H1 (cell line): Measurements from ENCODE around the gene TBC1D22B.

Experiments
- CREB1 ChIP-seq: IDR thresholded peaks from 2 replicates; pipeline ENCODE4 v1.6.1; 2012; ENCODE audit warnings: inconsistent platforms
- MAX ChIP-seq: IDR thresholded peaks from 2 replicates; pipeline ENCODE4 v1.6.1; 2012; ENCODE audit warnings: inconsistent platforms
- POLR2AphosphoS5 ChIP-seq: IDR thresholded peaks from 2 replicates; pipeline ENCODE4 v1.6.1; 2011; ENCODE audit warnings: low read depth, low read length
- RAD21 ChIP-seq, 2 experiments: IDR thresholded peaks in 1 of 2; conservative IDR thresholded peaks in 1 of 2; 2 replicates each; pipeline ENCODE4 v1.6.1; 2011; ENCODE audit warnings: low read depth in 2 of 2, low read length in 2 of 2, improper control_type of control experiment in 1 of 2, inconsistent platforms in 1 of 2, mild to moderate bottlenecking in 1 of 2, moderate library complexity in 1 of 2
- RXRA ChIP-seq: IDR thresholded peaks from 2 replicates; pipeline ENCODE4 v1.6.1; 2011; ENCODE audit warnings: low read depth, mild to moderate bottlenecking, low read length, moderate library complexity; ENCODE audit not compliant: insufficient read depth
- TF ChIP-seq, protein P1 (sequence below), 3 experiments: IDR thresholded peaks; 1 replicate in 2 of 3; 2 replicates in 1 of 3; pipeline versions ENCODE4 v1.5.1 to v1.6.1; 2011; ENCODE audit warnings: low read length in 3 of 3, mild to moderate bottlenecking in 3 of 3, inconsistent platforms in 2 of 3, low read depth in 1 of 3, moderate library complexity in 1 of 3; ENCODE audit not compliant: insufficient read depth in 1 of 3; ENCODE audit errors: control extremely low read depth in 1 of 3

DNA sequence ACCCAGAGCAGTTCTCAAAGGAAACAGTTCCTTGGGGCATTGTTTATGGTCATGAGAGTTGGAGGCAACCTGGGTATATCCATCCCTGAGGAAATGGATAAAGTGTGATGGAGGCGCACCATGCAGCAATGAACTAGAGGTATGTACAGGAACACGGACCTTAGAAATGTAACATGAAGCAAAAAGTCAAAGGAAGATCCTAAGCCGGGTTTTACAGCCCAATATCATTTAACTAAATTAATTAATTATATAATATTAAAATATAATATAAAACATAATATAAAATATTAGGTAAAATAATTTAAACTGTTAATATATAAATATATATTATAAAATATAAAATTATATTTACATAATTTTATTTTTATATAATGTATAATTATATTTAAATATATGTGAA, 52.1 kb downstream of the TBC1D22B start:
- TF ChIP-seq, protein P1, sequence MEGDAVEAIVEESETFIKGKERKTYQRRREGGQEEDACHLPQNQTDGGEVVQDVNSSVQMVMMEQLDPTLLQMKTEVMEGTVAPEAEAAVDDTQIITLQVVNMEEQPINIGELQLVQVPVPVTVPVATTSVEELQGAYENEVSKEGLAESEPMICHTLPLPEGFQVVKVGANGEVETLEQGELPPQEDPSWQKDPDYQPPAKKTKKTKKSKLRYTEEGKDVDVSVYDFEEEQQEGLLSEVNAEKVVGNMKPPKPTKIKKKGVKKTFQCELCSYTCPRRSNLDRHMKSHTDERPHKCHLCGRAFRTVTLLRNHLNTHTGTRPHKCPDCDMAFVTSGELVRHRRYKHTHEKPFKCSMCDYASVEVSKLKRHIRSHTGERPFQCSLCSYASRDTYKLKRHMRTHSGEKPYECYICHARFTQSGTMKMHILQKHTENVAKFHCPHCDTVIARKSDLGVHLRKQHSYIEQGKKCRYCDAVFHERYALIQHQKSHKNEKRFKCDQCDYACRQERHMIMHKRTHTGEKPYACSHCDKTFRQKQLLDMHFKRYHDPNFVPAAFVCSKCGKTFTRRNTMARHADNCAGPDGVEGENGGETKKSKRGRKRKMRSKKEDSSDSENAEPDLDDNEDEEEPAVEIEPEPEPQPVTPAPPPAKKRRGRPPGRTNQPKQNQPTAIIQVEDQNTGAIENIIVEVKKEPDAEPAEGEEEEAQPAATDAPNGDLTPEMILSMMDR (IDR thresholded peaks at IDR 0.05; ENCODE audit: control extremely low read depth in 1 of 3, insufficient read depth in 1 of 3, low read depth in 1 of 3, low read length in 3 of 3), result no peak
- TF ChIP-seq RAD21 (IDR thresholded peaks at IDR 0.05 in 1 of 2, conservative IDR thresholded peaks at IDR 0.05 in 1 of 2; ENCODE audit: low read depth in 2 of 2, low read length in 2 of 2) (no peak), RXRA (no peak), MAX (no peak), POLR2AphosphoS5 (no peak), CREB1 (no peak)
